ENCODE results near the gene RPA1.

DNA sequence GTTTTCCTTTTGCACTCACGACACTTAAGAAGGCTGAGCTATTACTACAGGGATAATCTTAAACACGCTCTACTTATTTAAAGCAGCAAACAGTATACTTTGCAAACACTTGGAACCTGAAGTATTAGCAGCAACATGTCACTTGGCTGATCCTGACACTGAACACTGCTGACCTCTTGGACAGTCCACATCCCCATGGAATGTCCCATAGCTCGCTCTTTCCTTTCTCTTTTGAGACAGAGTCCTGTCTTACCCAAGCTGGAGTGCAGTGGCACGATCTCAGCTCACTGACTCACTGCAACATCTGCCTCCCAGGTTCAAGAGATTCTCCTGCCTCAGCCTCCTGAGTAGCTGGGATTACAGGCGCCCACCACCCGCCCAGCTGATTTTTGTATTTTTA is 26.5 kb upstream of the RPA1 start:
- TF ChIP-seq, protein P1, sequence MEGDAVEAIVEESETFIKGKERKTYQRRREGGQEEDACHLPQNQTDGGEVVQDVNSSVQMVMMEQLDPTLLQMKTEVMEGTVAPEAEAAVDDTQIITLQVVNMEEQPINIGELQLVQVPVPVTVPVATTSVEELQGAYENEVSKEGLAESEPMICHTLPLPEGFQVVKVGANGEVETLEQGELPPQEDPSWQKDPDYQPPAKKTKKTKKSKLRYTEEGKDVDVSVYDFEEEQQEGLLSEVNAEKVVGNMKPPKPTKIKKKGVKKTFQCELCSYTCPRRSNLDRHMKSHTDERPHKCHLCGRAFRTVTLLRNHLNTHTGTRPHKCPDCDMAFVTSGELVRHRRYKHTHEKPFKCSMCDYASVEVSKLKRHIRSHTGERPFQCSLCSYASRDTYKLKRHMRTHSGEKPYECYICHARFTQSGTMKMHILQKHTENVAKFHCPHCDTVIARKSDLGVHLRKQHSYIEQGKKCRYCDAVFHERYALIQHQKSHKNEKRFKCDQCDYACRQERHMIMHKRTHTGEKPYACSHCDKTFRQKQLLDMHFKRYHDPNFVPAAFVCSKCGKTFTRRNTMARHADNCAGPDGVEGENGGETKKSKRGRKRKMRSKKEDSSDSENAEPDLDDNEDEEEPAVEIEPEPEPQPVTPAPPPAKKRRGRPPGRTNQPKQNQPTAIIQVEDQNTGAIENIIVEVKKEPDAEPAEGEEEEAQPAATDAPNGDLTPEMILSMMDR (IDR thresholded peaks at IDR 0.05; ENCODE audit: control extremely low read depth in 1 of 3, insufficient read depth in 1 of 3, low read depth in 1 of 3, low read length in 3 of 3) = no peak
- TF ChIP-seq SP1 (IDR thresholded peaks at IDR 0.05; ENCODE audit: low read depth, low read length) = no peak

All from H1 (cell line).